T-helper 9 cell (primary cell): ENCODE results near the gene PITPNB.

Experiments
- DNase-seq: peaks from one replicate; pipeline ENCODE4 v3.0.0-alpha.2; 2020

The PITPNB gene

GRCh38 chr22:27853424-27853823, 65.6 kb downstream of the PITPNB start:
- DNase-seq, result no peak

- no peak for DNase-seq
These were observed 66.9 kb downstream of the PITPNB start for GRCh38 chr22:27851974-27852746.

- no peak for DNase-seq
These were observed 69.0 kb downstream of the PITPNB start for GRCh38 chr22:27850000-27850521.

- no peak for DNase-seq
These were observed 71.1 kb downstream of the PITPNB start for GRCh38 chr22:27848005-27848404.

- DNase-seq, result no peak
These were observed 72.1 kb downstream of the PITPNB start for GRCh38 chr22:27846910-27847309.

GRCh38 chr22:27846248-27846757, 72.8 kb downstream of the PITPNB start:
- no peak for DNase-seq

GRCh38 chr22:27845644-27846043, 73.4 kb downstream of the PITPNB start:
- no peak for DNase-seq

- DNase-seq, result no peak
These were observed 74.1 kb downstream of the PITPNB start for GRCh38 chr22:27844656-27845591.

GRCh38 chr22:27844256-27844655, 74.8 kb downstream of the PITPNB start:
- DNase-seq, result no peak

- no peak for DNase-seq
These were observed 75.6 kb downstream of the PITPNB start for GRCh38 chr22:27843441-27843840.

- DNase-seq, result no peak
These were observed 76.2 kb downstream of the PITPNB start for GRCh38 chr22:27842669-27843431.

GRCh38 chr22:27842201-27842600, 76.9 kb downstream of the PITPNB start:
- DNase-seq, result no peak

GRCh38 chr22:27840436-27840835, 78.6 kb downstream of the PITPNB start:
- no peak for DNase-seq

GRCh38 chr22:27839057-27839660, 79.9 kb downstream of the PITPNB start:
- no peak for DNase-seq

- DNase-seq, result no peak
These were observed 82.9 kb downstream of the PITPNB start for GRCh38 chr22:27836181-27836580.

- DNase-seq, result no peak
These were observed 83.6 kb downstream of the PITPNB start for GRCh38 chr22:27835446-27835845.

- DNase-seq, result no peak
These were observed 84.5 kb downstream of the PITPNB start for GRCh38 chr22:27834364-27835185.

GRCh38 chr22:27833803-27834202, 85.3 kb downstream of the PITPNB start:
- no peak for DNase-seq

- DNase-seq, result no peak
These were observed 86.5 kb downstream of the PITPNB start for GRCh38 chr22:27832606-27833005.

- no peak for DNase-seq
These were observed 89.4 kb downstream of the PITPNB start for GRCh38 chr22:27829620-27830019.
